Right hindlimb (tissue), 1 donor: Measurements from ENCODE around the gene COL27A1.
A peak's percentile ranks its signal among the peaks of the same experiment; 100 is the strongest.
"Not testable (repeated sequence)": the region's sequence is repeated elsewhere in the genome, so short reads cannot be mapped to it uniquely, and the experiment has no call there.

Source experiments
- DNase-seq: peaks from one replicate; pipeline ENCODE4 v3.0.0-alpha.2; 2018

COL27A1 gene

DNA sequence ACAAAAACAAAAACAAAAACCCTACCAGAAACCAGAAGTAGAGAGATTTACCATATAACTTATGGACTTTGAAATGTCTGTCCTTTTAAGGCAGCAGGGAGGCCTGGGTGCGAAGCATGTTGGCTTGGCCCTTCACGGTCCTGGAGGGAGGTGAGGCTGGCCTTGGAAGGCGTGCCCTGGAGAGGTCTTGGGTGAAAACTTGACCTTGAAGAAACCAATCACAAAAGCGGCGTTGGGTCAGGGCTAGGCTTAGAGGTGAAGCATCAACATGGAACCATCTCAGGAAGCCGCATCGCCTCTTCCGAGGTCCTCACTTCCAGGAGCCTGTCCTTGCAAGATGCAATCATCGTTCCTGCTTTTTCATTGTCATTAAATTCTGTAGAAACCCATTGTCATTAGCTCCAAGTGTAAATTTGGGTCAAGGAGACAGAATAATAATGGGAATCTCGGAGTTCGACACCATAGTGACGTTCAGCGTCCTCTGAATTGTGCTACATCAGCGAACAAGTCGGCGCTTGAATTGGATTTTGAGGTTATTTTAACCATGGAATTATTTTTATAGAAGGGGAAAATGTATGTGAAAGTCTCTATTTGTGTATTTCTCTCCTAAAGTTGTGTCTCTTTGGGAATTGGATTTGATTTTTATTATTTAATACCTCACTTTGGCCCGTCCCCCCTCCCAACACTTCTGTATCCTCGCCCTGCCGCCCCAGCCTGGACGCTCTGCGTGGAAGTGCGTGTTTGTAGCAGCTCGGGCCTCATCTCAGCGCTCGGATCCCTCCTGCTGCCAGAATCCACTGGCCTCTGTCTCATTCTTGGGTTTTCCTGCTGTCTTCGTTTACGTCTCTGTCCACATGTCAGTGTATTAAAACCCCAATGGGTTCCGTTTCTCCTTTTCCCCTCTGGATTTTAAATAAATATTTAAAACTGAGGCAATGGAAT lies 156.5 kb downstream of the COL27A1 start:
- no peak for DNase-seq

- no peak for DNase-seq
These were observed 157.2 kb downstream of the COL27A1 start for GRCh38 chr9:114312513-114312875.

DNA sequence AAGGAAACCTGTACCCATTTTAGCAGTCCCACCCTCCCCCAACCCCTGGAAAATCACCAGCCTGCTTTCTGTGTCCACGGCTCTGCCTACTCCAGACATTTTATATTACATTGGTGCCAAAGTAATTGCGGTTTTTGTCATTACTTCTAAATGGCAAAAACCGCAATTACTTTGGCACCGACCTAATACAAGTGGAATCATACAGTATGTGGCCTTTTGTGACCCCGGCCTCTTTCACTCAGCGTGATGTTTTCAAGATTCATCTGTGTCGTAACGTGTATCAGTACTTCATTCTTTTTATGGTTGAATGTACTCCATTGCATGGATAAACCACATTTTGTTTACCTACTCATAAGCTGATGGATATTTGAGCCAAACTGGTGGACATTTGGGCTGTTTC lies 157.8 kb downstream of the COL27A1 start:
- DNase-seq, result no peak

GRCh38 chr9:114314256-114314867 lies 159.0 kb downstream of the COL27A1 start:
- DNase-seq, result no peak

DNA sequence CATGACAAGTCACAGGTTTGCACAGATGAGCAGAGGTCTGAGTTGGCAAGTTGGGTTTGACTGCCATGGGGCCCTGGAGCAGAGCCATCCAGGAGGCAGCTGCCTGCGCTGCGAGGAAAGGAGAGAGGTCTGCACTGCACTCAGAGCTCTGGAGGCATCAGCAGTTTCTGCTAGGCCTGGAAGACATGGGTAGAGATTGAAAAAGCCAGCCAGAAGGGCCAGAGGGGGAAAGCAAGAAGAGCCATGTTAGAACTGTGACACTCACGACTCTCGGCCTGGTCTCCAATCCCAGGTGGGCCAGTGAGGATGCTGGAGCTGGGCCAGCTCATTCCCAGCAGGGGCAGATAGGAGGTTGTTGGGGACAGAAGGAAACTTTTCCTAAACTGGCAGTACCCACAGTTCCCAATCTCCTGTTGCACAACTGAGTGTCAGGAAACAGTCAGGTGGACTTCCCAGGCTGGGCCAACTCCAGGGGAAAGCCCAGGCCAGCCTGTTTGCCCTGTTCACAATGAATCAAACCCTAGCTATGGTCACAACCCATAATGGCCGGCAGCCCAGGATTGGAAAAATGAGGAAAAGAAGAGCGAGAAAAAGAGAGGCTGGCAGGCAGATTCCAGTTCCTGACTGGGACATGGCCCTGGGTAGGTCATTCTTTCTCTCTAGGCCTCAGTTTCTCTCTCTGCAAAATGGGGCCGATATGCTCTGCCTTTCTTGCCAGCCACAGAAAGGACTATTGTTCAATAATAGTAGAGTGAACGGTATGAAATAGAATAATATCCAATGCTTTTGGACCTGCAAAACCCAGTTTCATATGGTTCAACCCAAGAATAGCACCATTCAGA lies 159.8 kb downstream of the COL27A1 start:
- DNase-seq, result no peak

GRCh38 chr9:114315723-114316363 lies 160.5 kb downstream of the COL27A1 start:
- DNase-seq, result no peak

GRCh38 chr9:114316605-114317230 lies 161.4 kb downstream of the COL27A1 start:
- peak; percentile 13 for DNase-seq

- DNase-seq, result no peak
These were observed 162.5 kb downstream of the COL27A1 start for GRCh38 chr9:114317665-114318357.

- DNase-seq, result no peak
These were observed 163.1 kb downstream of the COL27A1 start for GRCh38 chr9:114318416-114318815.

- no peak for DNase-seq
These were observed 163.8 kb downstream of the COL27A1 start for GRCh38 chr9:114319147-114319546.

DNA sequence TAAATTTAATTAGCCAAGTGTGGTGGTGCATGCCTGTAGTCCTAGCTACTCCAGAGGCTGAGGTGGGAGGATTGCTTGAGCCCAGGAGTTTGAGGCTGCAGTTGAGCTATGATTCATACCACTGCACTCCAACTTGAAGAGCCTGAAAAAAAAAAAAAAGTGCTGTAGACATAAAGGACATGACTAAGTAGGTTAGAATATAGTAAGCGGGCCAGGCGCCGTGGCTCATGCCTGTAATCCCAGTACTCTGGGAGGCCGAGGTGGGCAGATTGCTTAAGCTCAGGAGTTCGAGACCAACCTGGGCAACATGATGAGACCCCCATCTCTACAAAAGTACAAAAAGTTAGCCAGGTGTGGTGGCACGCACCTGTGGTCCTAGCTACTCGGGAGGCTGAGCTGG lies 165.4 kb downstream of the COL27A1 start:
- DNase-seq, result not testable (repeated sequence)

DNA sequence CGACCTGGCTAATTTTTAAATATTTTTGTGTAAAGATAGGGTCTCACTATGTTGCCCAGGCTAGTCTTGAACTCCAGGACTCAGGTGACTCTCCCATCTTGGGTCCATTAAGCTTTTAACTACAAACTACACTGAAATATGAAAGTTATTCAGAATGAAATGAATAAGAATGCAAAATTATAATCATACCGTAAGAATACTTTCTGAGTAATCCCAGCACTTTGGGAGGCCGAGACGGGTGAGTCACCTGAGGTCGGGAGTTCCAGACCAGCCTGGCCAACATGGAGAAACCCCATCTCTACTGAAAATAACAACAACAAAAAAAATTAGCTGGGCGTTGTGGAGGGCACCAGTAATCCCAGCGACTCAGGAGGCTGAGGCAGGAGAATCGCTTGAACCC lies 166.4 kb downstream of the COL27A1 start:
- no peak for DNase-seq

- not testable (repeated sequence) for DNase-seq
These were observed 167.0 kb downstream of the COL27A1 start for GRCh38 chr9:114322160-114322818.

- DNase-seq, result not testable (repeated sequence)
These were observed 167.6 kb downstream of the COL27A1 start, which contains the start of gene ORM1 for GRCh38 chr9:114322831-114323531. ORM1 (plus strand) TSS chr9:114323098; CDS start chr9:114323134, 36 bp downstream.

GRCh38 chr9:114323849-114324248 lies 168.5 kb downstream of the COL27A1 start:
- DNase-seq, result not testable (repeated sequence)

GRCh38 chr9:114324492-114324891 lies 169.2 kb downstream of the COL27A1 start:
- no peak for DNase-seq

DNA sequence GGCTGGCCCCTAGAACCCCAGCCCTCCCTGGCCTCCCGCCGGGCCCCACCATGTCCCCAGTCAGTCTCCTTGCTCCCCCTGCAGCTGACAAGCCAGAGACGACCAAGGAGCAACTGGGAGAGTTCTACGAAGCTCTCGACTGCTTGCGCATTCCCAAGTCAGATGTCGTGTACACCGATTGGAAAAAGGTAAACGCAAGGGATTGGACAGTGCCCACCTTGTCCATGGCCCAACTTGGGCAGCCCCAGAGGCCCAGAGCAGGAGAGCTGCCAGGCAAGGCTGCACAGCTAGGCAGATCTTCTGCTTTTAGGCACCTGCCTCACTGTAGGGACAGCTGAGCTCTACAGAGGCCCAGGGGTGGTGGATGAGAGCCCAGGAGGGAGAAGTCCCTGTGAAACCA lies 169.6 kb downstream of the COL27A1 start:
- DNase-seq, result not testable (repeated sequence)

DNA sequence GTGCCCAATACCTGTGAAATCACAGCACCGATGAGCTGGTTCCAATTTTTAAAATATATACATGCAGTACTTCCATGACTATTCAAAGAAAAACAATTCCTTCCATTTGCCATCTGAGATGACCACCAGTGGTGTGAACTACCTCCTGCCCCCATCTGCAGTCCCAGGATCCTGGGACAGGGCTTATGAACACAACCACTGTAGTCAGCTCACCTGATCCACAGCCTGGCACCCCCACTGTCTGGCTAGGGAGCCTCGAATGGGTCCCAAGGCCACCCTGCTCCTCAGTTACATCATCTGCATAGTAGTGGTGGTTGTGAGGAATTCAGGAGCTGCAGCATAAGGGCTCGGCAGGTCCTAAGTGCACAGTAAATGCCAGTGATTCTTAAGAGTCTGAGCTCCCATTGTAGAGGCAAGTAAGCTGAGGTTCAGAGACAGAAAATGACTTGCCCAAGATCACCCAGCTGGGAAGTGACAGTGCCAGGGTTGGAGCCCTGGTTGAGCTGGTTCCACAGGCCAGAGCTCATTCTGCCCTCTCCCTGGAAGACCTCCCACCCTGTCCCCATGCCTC lies 170.4 kb downstream of the COL27A1 start:
- DNase-seq, result not testable (repeated sequence)

DNA sequence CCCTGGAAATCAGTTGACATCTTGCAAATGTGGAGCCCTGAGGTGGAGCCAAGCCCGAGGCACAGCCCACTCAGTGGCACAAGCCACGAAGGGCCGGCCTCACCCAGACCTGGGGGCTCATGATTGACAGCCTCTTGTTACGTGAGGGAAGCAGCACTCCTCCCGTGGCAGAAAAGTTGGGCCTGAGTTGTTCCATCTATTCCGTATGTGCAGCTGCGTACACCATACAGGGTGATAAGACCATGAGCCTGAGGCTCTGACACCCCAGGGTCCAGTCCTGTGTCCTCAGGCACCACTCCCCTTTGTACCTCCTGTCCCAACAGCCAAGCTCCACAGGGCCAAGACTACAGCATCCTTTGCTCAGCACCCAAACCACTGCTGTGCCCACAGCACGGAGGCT lies 172.4 kb downstream of the COL27A1 start:
- no peak for DNase-seq

- not testable (repeated sequence) for DNase-seq
These were observed 173.1 kb downstream of the COL27A1 start for GRCh38 chr9:114328357-114328820.
